ENCODE results near the gene B3GAT3. TPM values are rescaled to one million over a fixed set of nuclear protein-coding genes. Genes with fewer than 3 reads are reported as not detected.

The B3GAT3 gene
- total and polyA plus RNA-seq, 10 of the 15 experiments (the other 5 are each of a cell fraction or from before 2014, with no cell fraction given): 0.31 to 52.7 (median 29.8) TPM

DNA sequence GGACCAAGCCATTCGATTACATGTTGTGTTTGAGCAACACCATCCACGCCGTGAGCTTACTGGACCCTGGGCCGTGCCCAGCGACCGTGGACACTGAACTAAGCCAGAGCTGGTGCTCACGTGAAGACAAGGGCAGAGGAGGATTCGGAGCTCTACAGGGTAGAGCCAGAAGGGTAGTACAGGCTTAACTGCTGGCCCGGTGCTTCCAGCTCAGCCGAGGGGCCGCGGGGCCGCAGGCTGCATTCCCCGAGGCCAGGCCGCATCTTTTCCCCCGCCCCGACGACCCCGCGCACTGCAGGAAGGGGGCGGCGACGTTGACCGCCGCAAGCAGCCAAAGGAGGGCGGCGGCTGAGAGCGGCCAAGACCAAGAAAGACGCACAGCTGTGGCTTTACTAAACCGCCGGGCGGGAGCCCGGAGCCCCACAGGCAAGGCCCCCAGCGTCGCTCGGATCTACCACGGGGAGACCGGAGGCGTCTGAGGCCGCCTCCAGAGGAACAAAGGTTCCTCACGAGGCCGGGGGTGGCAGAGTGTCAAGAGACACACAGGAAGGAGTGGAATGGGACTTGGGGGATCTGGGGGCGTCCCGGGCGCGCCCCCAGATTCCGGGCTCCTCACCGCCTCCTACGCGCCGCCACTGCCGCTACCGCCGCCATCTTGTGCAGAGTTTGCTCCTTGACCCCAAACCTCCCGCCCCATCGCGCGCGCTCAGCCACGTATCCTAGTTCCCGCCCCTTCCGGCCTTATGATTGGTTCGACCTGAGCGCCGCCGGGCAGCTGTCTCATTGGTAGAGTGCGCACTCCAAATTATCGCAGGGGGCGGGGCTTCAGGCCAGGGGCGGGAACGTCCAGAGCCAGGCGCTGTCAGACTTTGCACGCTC, 24.4 kb upstream of the B3GAT3 start, which contains the start of gene GANAB (continued):
- TF ChIP-seq, protein P1, sequence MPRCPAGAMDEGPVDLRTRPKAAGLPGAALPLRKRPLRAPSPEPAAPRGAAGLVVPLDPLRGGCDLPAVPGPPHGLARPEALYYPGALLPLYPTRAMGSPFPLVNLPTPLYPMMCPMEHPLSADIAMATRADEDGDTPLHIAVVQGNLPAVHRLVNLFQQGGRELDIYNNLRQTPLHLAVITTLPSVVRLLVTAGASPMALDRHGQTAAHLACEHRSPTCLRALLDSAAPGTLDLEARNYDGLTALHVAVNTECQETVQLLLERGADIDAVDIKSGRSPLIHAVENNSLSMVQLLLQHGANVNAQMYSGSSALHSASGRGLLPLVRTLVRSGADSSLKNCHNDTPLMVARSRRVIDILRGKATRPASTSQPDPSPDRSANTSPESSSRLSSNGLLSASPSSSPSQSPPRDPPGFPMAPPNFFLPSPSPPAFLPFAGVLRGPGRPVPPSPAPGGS (IDR thresholded peaks at IDR 0.05; ENCODE audit: borderline replicate concordance, insufficient read depth, low read depth, low read length, poor library complexity, severe bottlenecking): peak; percentile 86
- TF ChIP-seq LARP7 (IDR thresholded peaks at IDR 0.05) (peak; percentile 82), RELA (IDR thresholded peaks at IDR 0.05; ENCODE audit: borderline replicate concordance, partially characterized antibody) (no peak), NR2C2 (IDR thresholded peaks at IDR 0.05; ENCODE audit: borderline replicate concordance, control insufficient read depth, insufficient read length, low read depth) (no peak), NFIC (IDR thresholded peaks at IDR 0.05; ENCODE audit: low read depth, low read length) (no peak), KAT2A (conservative IDR thresholded peaks at IDR 0.05; ENCODE audit: control insufficient read depth, low read depth, low read length) (no peak), BHLHE40 (IDR thresholded peaks at IDR 0.05; ENCODE audit: borderline replicate concordance in 1 of 2, low read depth in 2 of 2, low read length in 1 of 2) (peak; percentile 3 to 7; a peak in 1 of 4 replicates), DPF2 (IDR thresholded peaks at IDR 0.05) (peak; percentile 71), CHD1 (IDR thresholded peaks at IDR 0.05; ENCODE audit: low read depth, low read length) (0 out of 2 replicates have a peak, but pooled peaks have one; percentile 51), HDAC2 (IDR thresholded peaks at IDR 0.05) (no peak), NR2F1 (conservative IDR thresholded peaks at IDR 0.05) (peak; percentile 97), CREM (IDR thresholded peaks at IDR 0.05; ENCODE audit: low read depth) (peak; percentile 83; the same call in 1 of the 2 replicates), EP300 (IDR thresholded peaks at IDR 0.05; ENCODE audit: borderline replicate concordance in 1 of 2, control insufficient read depth in 1 of 2, low read depth in 2 of 2, low read length in 2 of 2) (no peak), ZZZ3 (IDR thresholded peaks at IDR 0.05; ENCODE audit: control insufficient read depth, insufficient read length, low read depth) (no peak), KLF5 (IDR thresholded peaks at IDR 0.05; ENCODE audit: partially characterized antibody) (peak; percentile 72), KDM1A (IDR thresholded peaks at IDR 0.05; ENCODE audit: borderline replicate concordance) (no peak), BCL11A (IDR thresholded peaks at IDR 0.05; ENCODE audit: low read depth, low read length) (no peak), HDAC6 (IDR thresholded peaks at IDR 0.05; ENCODE audit: unreplicated experiment) (no peak)
- TF ChIP-seq, protein P2, sequence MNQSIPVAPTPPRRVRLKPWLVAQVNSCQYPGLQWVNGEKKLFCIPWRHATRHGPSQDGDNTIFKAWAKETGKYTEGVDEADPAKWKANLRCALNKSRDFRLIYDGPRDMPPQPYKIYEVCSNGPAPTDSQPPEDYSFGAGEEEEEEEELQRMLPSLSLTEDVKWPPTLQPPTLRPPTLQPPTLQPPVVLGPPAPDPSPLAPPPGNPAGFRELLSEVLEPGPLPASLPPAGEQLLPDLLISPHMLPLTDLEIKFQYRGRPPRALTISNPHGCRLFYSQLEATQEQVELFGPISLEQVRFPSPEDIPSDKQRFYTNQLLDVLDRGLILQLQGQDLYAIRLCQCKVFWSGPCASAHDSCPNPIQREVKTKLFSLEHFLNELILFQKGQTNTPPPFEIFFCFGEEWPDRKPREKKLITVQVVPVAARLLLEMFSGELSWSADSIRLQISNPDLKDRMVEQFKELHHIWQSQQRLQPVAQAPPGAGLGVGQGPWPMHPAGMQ (IDR thresholded peaks at IDR 0.05; ENCODE audit: borderline replicate concordance): no peak
- TF ChIP-seq, protein P3, sequence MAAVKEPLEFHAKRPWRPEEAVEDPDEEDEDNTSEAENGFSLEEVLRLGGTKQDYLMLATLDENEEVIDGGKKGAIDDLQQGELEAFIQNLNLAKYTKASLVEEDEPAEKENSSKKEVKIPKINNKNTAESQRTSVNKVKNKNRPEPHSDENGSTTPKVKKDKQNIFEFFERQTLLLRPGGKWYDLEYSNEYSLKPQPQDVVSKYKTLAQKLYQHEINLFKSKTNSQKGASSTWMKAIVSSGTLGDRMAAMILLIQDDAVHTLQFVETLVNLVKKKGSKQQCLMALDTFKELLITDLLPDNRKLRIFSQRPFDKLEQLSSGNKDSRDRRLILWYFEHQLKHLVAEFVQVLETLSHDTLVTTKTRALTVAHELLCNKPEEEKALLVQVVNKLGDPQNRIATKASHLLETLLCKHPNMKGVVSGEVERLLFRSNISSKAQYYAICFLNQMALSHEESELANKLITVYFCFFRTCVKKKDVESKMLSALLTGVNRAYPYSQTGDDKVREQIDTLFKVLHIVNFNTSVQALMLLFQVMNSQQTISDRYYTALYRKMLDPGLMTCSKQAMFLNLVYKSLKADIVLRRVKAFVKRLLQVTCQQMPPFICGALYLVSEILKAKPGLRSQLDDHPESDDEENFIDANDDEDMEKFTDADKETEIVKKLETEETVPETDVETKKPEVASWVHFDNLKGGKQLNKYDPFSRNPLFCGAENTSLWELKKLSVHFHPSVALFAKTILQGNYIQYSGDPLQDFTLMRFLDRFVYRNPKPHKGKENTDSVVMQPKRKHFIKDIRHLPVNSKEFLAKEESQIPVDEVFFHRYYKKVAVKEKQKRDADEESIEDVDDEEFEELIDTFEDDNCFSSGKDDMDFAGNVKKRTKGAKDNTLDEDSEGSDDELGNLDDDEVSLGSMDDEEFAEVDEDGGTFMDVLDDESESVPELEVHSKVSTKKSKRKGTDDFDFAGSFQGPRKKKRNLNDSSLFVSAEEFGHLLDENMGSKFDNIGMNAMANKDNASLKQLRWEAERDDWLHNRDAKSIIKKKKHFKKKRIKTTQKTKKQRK (IDR thresholded peaks at IDR 0.05; ENCODE audit: low read depth, low read length): no peak; the same call in 1 of the 2 replicates
